Peyer's patch (tissue), 4 donors: ENCODE results near the gene SEPTIN5. TPM values are rescaled to one million over a fixed set of nuclear protein-coding genes. Genes with fewer than 3 reads are reported as not detected.

Source experiments
- total RNA-seq, 4 donors: library from RNA; depleted of rRNA; stranded (reverse); fragments of >200 nt; gene quantifications; one replicate each; pipeline ENCODE4 v1.1.0, GENCODE V29; 2016

SEPTIN5 gene
- total RNA-seq, 4 donors from 2014 or later: 2.8 to 20.6 (median 5.0) TPM

Other genes with a start within 250 kb of the SEPTIN5 start
- 10 to 100 TPM; 39.2 to 74.3 (median 43.5) TPM for gene UFD1, start 235.3 kb upstream of the SEPTIN5 start, total RNA-seq
- 10 to 100 TPM in 1 of 4 donors, 1 to 10 TPM in 2, not detected in 1; 3.2 to 28.9 (median 7.5) TPM for gene CDC45, start 234.6 kb upstream of the SEPTIN5 start, total RNA-seq
- 10 to 100 TPM; 27.0 to 67.0 (median 34.1) TPM for gene CLDN5, start 190.1 kb upstream of the SEPTIN5 start, total RNA-seq
- gene GP1BB, start 9.0 kb downstream of the SEPTIN5 start, total RNA-seq: 1 to 10 TPM; 1.1 to 9.1 (median 2.0) TPM
- 1 to 10 TPM in 2 of 4 donors, under 1 TPM in 1, not detected in 1; 0.70 to 4.1 (median 1.1) TPM for gene TBX1, start 46.3 kb downstream of the SEPTIN5 start, total RNA-seq
- 1 to 10 TPM; 3.1 to 6.6 (median 4.9) TPM for gene GNB1L, start 140.4 kb downstream of the SEPTIN5 start, total RNA-seq
- gene RTL10, start 140.4 kb downstream of the SEPTIN5 start, total RNA-seq: 10 to 100 TPM in 3 of 4 donors, 1 to 10 TPM in 1; 2.5 to 26.1 (median 22.8) TPM
- gene COMT, start 227.3 kb downstream of the SEPTIN5 start, total RNA-seq: 100 to 1,000 TPM in 3 of 4 donors, 10 to 100 TPM in 1; 89.1 to 149 (median 138) TPM
- gene TXNRD2, start 227.3 kb downstream of the SEPTIN5 start, total RNA-seq: 10 to 100 TPM; 24.7 to 29.8 (median 27.2) TPM